Small intestine (tissue), 7 donors: ENCODE measurements around the gene DLG2. TPM values are rescaled to one million over a fixed set of nuclear protein-coding genes. Genes with fewer than 3 reads are reported as not detected.

Experiments used
- DNase-seq, 2 donors: peaks; one replicate each; pipeline versions ENCODE4 v3.0.0 to v3.0.0-alpha.2; 2013
- FAIRE-seq: peaks from 2 replicates; lab custom pipeline; 2012; peaks lifted over from hg19 to GRCh38; lab: Jason Lieb, UNC
- H3K27ac ChIP-seq, 3 donors: one replicate each; pipeline ENCODE4 v1.5.1; 2013; ENCODE audit warnings: low read length in 2 of 3, mild to moderate bottlenecking in 2 of 3, control low read depth in 1 of 3, inconsistent platforms in 1 of 3, low read depth in 1 of 3, moderate library complexity in 1 of 3
- H3K27me3 ChIP-seq, 3 donors: one replicate each; pipeline ENCODE4 v1.6.1; 2013; ENCODE audit warnings: low read length in 3 of 3, inconsistent platforms in 1 of 3; ENCODE audit not compliant: control insufficient read depth in 3 of 3, insufficient read depth in 3 of 3
- H3K36me3 ChIP-seq, 3 donors: one replicate each; pipeline ENCODE4 v1.6.1; 2013; ENCODE audit warnings: low read length in 3 of 3, inconsistent platforms in 1 of 3, low read depth in 1 of 3, mild to moderate bottlenecking in 1 of 3, moderate library complexity in 1 of 3; ENCODE audit not compliant: control insufficient read depth in 3 of 3, insufficient read depth in 2 of 3
- H3K4me1 ChIP-seq, 3 donors: one replicate each; pipeline ENCODE4 v1.6.1; 2013; ENCODE audit warnings: low read length in 2 of 3, inconsistent platforms in 1 of 3, low read depth in 1 of 3, mild to moderate bottlenecking in 1 of 3, moderate library complexity in 1 of 3; ENCODE audit not compliant: control insufficient read depth in 3 of 3, insufficient read depth in 2 of 3
- H3K4me3 ChIP-seq, 3 donors: one replicate each; pipeline ENCODE4 v1.5.1; 2013; ENCODE audit warnings: low read length in 3 of 3, control low read depth in 1 of 3, inconsistent platforms in 1 of 3, low read depth in 1 of 3, mild to moderate bottlenecking in 1 of 3, moderate library complexity in 1 of 3
- H3K9me3 ChIP-seq, 2 donors: one replicate each; pipeline ENCODE4 v1.6.1; 2013; ENCODE audit warnings: low read depth in 1 of 2, low read length in 1 of 2; ENCODE audit not compliant: control insufficient read depth in 2 of 2, insufficient read depth in 1 of 2
- WGBS, 3 donors: extraction: QIAGEN DNeasy Blood & Tissue Kit; methylation state at CpG; one replicate each; pipeline ENCODE4 v1.1.7; 2013; 5-methylcytosine and 5-hydroxymethylcytosine counted together
- polyA plus RNA-seq, 4 donors: library from polyadenylated mRNA; stranded (reverse) in 3 of 4; unstranded in 1 of 4; fragments of 200-250 nt in 3 of 4; fragments of 120-200 nt in 1 of 4; gene quantifications; one replicate each; pipeline versions ENCODE4 v1.2.1 to v1.2.3, GENCODE V29; 2013
- donor health status: healthy with polysubstance abuse.
- donor health status: control.
- donor health status: control.
- donor health status: Bipolar disorder and iron deficiency.
- donor health status: healthy.

The DLG2 gene
- polyA plus RNA-seq, 4 donors = 0.22 to 1.6 (median 1.1) TPM

GRCh38 chr11:85575388-85575787 lies 51.8 kb downstream of the DLG2 start:
- H3K27ac ChIP-seq = no peak overlapping the region

DNA sequence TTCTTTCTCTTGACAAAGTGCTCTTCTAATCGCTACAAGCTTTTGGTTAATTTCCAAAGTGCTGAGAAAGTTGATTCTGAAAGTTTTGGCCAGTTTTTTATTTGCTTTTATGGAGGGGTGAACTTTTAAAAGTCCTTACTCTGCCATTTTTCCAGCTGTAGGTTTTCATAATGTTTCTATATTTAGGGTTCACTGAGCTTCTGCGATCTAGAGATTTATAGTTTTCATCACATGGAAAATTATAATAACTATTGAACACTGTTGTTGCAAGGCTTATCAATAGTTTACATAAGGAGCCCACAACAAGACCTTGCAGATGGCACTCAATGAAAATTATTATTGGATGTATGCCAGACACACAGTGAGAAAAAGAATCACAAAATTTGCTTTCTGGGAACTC lies 55.1 kb downstream of the DLG2 start:
- no peaks in the 10 kb centered on the region for H3K4me1 ChIP-seq
- FAIRE-seq (no peak), DNase-seq (no peak)
- H3K27me3 ChIP-seq = no peaks in the 10 kb centered on the region
- no peak overlapping the region for H3K4me3 ChIP-seq
- 65 to 87% (median 84%) methylated on average over 2 of the region's 2 CpGs for WGBS, 3 donors
- H3K9me3 ChIP-seq = no peaks in the 10 kb centered on the region
- H3K27ac ChIP-seq = no peak overlapping the region
- no peaks in the 10 kb centered on the region for H3K36me3 ChIP-seq

More at GRCh38 chr11:85575388-85575787, 51.8 kb downstream of the DLG2 start:
- DNase-seq = no peak
- Histone ChIP-seq H3K4me3 (no peak overlapping the region), H3K9me3 (no peaks in the 10 kb centered on the region), H3K4me1 (no peaks in the 10 kb centered on the region), H3K27me3 (no peaks in the 10 kb centered on the region), H3K36me3 (no peaks in the 10 kb centered on the region)
- no peak for FAIRE-seq
- 97 to 100% (median 100%) methylated on average over 1 of the region's 1 CpG for WGBS, 3 donors

DNA sequence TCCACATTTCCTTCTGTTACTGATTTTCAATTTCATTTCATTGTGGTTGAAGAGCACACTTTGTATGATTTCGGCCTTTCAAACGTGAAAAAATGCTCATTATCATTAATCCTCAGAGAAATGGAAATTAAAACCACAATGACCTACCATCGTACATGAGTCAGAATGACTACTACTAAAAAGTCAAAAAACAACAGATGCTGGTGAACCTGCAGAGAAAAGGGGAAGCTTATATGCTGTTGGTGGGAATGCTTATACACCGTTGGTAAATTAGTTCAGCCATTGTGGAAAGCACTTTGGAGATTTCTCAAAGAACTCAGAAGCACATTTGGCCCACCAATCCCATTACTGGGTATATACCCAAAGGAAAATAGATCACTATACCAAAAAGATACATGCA lies 57.6 kb downstream of the DLG2 start:
- no peak for FAIRE-seq
- H3K4me1 ChIP-seq = no peaks in the 10 kb centered on the region
- H3K36me3 ChIP-seq = no peaks in the 10 kb centered on the region
- DNase-seq = no peak
- H3K27ac ChIP-seq = no peak overlapping the region
- WGBS, 3 donors = 79 to 91% (median 86%) methylated on average over 4 of the region's 4 CpGs
- H3K4me3 ChIP-seq = no peak overlapping the region
- no peaks in the 10 kb centered on the region for H3K27me3 ChIP-seq
- no peaks in the 10 kb centered on the region for H3K9me3 ChIP-seq

GRCh38 chr11:85558411-85558810 lies 68.7 kb downstream of the DLG2 start:
- H3K4me1 ChIP-seq = no peaks in the 10 kb centered on the region
- DNase-seq (no peak), FAIRE-seq (no peak)
- no peak overlapping the region for H3K4me3 ChIP-seq
- WGBS, 3 donors = 75 to 86% (median 84%) methylated on average over 2 of the region's 2 CpGs
- H3K27me3 ChIP-seq = no peaks in the 10 kb centered on the region
- H3K27ac ChIP-seq = no peak overlapping the region
- no peaks in the 10 kb centered on the region for H3K9me3 ChIP-seq
- no peaks in the 10 kb centered on the region for H3K36me3 ChIP-seq

- H3K9me3 ChIP-seq = peaks cover 1 to 6% of the 10 kb centered on the region in 2 donors
- FAIRE-seq (no peak), DNase-seq (no peak)
- H3K4me3 ChIP-seq = no peak overlapping the region
- no peaks in the 10 kb centered on the region for H3K27me3 ChIP-seq
- 58 to 81% (median 66%) methylated on average over 1 of the region's 1 CpG for WGBS, 3 donors
- H3K36me3 ChIP-seq = no peaks in the 10 kb centered on the region
- no peaks in the 10 kb centered on the region for H3K4me1 ChIP-seq
- H3K27ac ChIP-seq = no peak overlapping the region
These were observed 75.3 kb downstream of the DLG2 start for GRCh38 chr11:85551881-85552280.

DNA sequence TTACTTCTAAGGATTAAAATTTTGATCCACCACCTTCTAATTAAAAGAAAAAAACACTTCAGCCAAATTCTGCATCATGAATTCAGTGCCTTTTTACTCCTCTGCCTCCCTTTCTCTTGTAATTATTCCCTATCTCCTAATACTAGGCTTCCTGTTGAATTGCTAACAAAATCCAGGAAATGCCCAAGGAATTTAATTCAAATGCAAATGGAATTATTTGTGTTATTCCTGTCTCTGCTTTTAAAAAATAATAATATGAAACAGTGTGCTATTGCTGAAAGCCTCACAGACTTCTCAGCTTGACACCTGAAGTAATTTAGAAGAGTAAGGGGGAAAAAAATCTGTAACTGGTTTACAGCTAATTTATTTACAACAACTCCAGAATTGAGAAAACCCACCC lies 85.5 kb downstream of the DLG2 start:
- FAIRE-seq (no peak), DNase-seq (no peak)
- Histone ChIP-seq H3K27me3 (no peaks in the 10 kb centered on the region), H3K27ac (no peak overlapping the region), H3K36me3 (no peaks in the 10 kb centered on the region), H3K4me3 (no peak overlapping the region), H3K9me3 (peaks cover 0 to 9% of the 10 kb centered on the region in 2 donors), H3K4me1 (no peaks in the 10 kb centered on the region)

- Histone ChIP-seq H3K9me3 (peaks cover 0 to 16% of the 10 kb centered on the region in 2 donors), H3K4me1 (no peaks in the 10 kb centered on the region), H3K36me3 (no peaks in the 10 kb centered on the region), H3K4me3 (no peak overlapping the region), H3K27ac (no peak overlapping the region), H3K27me3 (no peaks in the 10 kb centered on the region)
- FAIRE-seq (no peak), DNase-seq (no peak)
- WGBS, 3 donors = 60 to 69% (median 61%) methylated on average over 6 of the region's 6 CpGs
These were observed 86.4 kb downstream of the DLG2 start for GRCh38 chr11:85540635-85541205.

DNA sequence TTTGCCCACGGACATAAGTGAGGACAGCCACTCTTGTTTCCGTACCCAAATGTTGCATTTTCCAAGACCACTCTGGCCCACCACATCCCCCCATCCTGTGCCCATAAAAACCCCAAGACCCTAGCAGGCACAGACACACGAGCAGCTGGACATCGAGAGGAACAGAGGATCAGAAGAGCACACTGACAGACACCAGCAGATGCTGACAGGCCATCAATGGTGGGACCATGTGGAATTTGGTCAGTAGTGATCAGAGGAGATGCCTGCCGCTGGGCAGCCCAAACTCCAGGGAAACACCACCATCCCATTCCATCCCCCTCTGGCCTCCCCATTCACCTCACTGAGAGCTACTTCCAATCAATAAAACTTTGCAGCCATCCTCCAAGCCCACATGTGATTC lies 87.0 kb downstream of the DLG2 start:
- DNase-seq (no peak), FAIRE-seq (no peak)
- H3K4me1 ChIP-seq = no peaks in the 10 kb centered on the region
- H3K36me3 ChIP-seq = no peaks in the 10 kb centered on the region
- H3K9me3 ChIP-seq = peaks cover 0 to 17% of the 10 kb centered on the region in 2 donors
- H3K4me3 ChIP-seq = no peak overlapping the region
- 80 to 86% (median 83%) methylated on average over 5 of the region's 5 CpGs for WGBS, 3 donors
- no peaks in the 10 kb centered on the region for H3K27me3 ChIP-seq
- H3K27ac ChIP-seq = no peak overlapping the region

- Histone ChIP-seq H3K4me1 (no peaks in the 10 kb centered on the region), H3K27ac (no peak overlapping the region), H3K27me3 (no peaks in the 10 kb centered on the region), H3K36me3 (no peaks in the 10 kb centered on the region), H3K4me3 (no peak overlapping the region), H3K9me3 (peaks cover 0 to 17% of the 10 kb centered on the region in 2 donors)
- no peak for DNase-seq
- 66 to 87% (median 71%) methylated on average over 3 of the region's 3 CpGs for WGBS, 3 donors
- FAIRE-seq = no peak
These were observed 87.4 kb downstream of the DLG2 start for GRCh38 chr11:85539740-85540139.
